ENCODE measurements around the gene C1orf52. TPM values are rescaled to one million over a fixed set of nuclear protein-coding genes. Genes with fewer than 3 reads are reported as not detected.
"Not testable (repeated sequence)": the region's sequence is repeated elsewhere in the genome, so short reads cannot be mapped to it uniquely, and the experiment has no call there.

Gene C1orf52
- total RNA-seq, 1 experiment from 2014 or later, result 38.9 TPM

DNA sequence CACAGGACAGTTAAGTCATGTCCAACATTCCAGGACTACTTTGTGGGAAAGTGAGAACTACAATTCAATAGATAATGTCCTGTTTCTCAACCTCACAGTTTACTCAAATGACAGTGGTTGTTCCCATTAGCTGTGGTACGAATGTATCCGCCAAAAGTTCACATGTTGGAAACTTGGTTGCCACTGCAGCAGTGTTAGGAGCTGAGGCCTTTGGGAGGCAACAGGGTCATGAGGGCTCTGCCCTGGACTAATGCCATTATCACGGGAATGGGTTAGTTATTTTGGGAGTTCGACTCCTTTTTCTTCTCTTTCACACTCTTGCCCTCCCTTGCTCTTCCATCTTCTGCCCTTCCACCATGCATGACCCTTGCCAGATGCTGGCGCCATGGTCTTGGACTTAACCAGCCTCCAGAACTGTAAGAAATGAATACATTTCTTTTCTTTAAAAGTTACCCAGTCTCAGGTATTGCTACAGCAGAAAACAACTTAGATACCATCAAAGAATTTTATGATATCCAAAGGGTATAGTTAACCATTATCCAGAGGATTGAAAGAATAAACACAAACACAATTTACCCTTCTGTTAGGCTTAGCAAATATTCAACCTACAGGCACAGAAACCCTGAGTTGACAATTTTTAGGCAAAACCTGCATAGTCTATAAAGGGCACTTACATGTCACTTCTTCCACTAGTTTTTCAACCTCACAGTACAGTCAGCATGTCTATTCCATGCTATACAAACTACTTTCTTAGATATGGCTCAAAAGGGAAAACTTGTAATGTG lies 9.5 kb upstream of the C1orf52 start:
- Histone ChIP-seq H3K27me3 (ENCODE audit: control insufficient read depth, insufficient read depth, low read length) (no peaks in the 10 kb centered on the region), H3K36me3 (replicated peaks; ENCODE audit: control insufficient read depth, insufficient read depth, low read length) (peaks cover 15% of the 10 kb centered on the region), H3K4me3 (ENCODE audit: insufficient read depth, low read depth, low read length) (no peak overlapping the region)
- DNase-seq, result no peak

DNA sequence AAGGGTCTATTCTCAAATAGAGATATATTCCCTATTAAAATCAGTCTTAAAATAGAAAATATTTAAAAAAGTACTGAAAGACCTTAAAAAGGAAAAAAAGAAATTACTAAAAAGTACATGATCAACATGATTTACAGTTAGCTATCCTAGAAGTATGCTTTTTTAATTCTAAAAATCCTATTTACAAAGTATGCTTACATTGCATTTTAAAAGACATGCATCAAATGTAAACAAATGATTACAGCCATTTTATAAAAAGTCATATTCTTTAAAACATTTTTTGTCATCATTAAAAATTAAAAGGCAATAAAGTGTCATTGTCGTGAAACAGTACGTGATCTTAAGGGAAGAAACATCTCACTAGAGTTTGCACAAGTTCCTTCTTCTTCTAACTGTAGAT lies 7.9 kb upstream of the C1orf52 start:
- Histone ChIP-seq H3K4me3 (ENCODE audit: insufficient read depth, low read depth, low read length) (no peak overlapping the region), H3K36me3 (replicated peaks; ENCODE audit: control insufficient read depth, insufficient read depth, low read length) (peaks cover 15% of the 10 kb centered on the region), H3K27me3 (ENCODE audit: control insufficient read depth, insufficient read depth, low read length) (no peaks in the 10 kb centered on the region)
- DNase-seq, result no peak

DNA sequence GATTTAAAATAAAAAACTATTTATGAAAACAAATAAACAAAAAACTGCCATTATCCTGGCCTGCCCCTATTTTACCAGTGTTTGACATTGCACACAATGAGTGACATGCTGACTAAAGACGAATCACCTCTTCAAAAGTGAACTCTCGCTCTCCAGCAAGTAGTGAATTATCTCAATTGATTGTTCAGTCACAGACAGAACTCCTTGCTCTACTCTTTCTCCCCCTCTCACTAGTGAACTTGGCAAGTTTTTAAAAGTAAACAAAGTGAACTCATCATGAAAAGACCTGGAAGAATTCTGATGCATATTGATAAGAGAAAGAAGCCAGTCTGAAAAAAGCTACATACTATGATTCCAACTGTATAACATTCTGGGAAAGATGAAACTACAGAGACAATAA lies 4.7 kb upstream of the C1orf52 start:
- Histone ChIP-seq H3K36me3 (replicated peaks; ENCODE audit: control insufficient read depth, insufficient read depth, low read length) (peaks cover 8% of the 10 kb centered on the region), H3K4me3 (ENCODE audit: insufficient read depth, low read depth, low read length) (no peak overlapping the region), H3K27me3 (ENCODE audit: control insufficient read depth, insufficient read depth, low read length) (no peaks in the 10 kb centered on the region)
- no peak for DNase-seq

DNA sequence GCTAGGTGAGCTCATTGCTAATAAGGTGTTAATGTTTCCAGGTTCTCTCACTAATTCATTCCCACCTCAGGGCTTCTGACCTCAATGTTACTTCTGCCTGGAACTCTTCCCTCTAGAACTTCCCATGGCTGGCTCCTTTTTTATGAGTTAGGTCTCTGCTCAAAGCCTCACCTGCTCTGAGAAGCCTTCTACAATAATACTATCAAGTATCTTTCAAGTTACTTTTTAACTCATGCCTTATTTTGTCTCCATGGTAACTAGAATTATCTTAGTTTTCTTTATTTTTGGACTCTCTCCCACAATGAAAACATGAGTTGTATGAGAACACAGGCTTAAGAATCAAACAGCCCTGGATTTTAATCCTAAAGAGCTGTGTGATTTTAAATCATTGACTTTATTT lies 3.5 kb upstream of the C1orf52 start:
- Histone ChIP-seq H3K36me3 (replicated peaks; ENCODE audit: control insufficient read depth, insufficient read depth, low read length) (peaks cover 5% of the 10 kb centered on the region), H3K27me3 (ENCODE audit: control insufficient read depth, insufficient read depth, low read length) (no peaks in the 10 kb centered on the region), H3K4me3 (ENCODE audit: insufficient read depth, low read depth, low read length) (no peak overlapping the region)
- no peak for DNase-seq

DNA sequence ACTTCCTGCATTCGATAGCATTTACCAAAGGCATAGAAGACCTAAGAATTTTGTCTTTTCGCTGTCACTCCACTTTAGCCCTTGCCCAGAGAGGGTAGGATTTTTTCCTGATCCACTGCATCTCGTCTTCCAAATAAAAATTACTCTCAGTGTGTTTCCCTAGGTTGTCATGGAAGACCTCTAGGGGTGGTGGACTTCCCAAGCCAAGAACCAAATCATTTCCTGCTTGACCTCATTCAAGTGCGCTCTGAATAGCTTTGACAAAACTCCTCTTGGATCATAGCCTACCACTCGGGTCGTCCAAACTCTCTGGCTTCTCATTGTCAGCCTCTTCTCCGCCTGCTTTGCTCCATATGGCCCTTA lies 431 bp upstream of the C1orf52 start:
- no peak overlapping the region for H3K4me3 ChIP-seq (ENCODE audit: insufficient read depth, low read depth, low read length)
- peaks cover 6% of the 10 kb centered on the region for H3K36me3 ChIP-seq (replicated peaks; ENCODE audit: control insufficient read depth, insufficient read depth, low read length)
- no peaks in the 10 kb centered on the region for H3K27me3 ChIP-seq (ENCODE audit: control insufficient read depth, insufficient read depth, low read length)
- DNase-seq, result peak; percentile 16

DNA sequence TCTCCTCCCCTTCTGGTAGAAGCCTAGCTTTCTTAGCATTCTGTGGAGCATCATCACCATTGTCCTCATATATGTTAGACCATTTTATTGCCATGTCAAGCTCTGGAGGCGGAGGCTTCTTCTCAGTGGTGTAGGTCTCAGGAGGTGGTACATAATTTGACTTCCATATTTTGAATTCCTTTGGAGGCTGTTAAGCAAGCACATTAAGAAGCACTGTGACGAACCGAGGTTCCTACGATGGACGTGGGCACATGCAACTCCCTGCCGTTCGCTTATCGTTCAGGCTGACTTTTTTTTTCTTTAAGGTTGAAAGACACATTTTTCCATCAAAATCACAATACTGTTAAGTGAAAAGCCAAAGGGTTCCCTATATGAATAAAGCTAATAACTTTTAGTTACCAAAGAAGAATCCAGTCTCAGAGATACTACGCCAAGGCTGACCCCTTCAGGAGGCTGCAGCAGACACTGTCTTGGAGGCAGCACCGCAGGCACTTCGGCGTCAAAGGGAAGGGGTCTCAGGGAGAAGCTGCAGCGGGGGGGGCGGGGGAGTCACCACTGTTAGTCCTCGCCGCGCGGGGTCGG lies 835 bp downstream of the C1orf52 start:
- Histone ChIP-seq H3K27me3 (ENCODE audit: control insufficient read depth, insufficient read depth, low read length) (no peaks in the 10 kb centered on the region), H3K4me3 (ENCODE audit: insufficient read depth, low read depth, low read length) (peak overlapping the region; percentile 97), H3K36me3 (replicated peaks; ENCODE audit: control insufficient read depth, insufficient read depth, low read length) (peaks cover 9% of the 10 kb centered on the region)
- no peak for DNase-seq

DNA sequence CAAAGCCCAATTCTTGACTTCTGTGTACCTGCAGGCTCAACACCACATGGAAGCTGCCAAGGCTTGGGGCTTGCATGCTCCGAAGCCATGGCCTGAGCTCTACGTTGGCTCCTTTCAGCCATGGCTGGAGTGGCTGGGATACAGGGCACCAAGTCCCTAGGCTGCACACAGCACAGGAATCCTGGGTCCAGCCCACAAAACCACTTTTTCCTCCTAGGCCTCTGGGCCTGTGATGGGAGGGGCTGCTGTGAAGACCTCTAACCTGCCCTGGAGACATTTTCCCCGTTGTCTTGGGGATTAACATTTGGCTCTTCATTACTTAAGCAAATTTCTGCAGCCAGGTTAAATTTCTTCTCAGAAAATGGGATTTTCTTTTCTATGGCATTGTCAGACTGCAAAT lies 10.4 kb downstream of the C1orf52 start:
- H3K4me3 ChIP-seq (ENCODE audit: insufficient read depth, low read depth, low read length); DNase-seq; H3K27me3 ChIP-seq (ENCODE audit: control insufficient read depth, insufficient read depth, low read length); H3K36me3 ChIP-seq (replicated peaks; ENCODE audit: control insufficient read depth, insufficient read depth, low read length): not testable (repeated sequence)

DNA sequence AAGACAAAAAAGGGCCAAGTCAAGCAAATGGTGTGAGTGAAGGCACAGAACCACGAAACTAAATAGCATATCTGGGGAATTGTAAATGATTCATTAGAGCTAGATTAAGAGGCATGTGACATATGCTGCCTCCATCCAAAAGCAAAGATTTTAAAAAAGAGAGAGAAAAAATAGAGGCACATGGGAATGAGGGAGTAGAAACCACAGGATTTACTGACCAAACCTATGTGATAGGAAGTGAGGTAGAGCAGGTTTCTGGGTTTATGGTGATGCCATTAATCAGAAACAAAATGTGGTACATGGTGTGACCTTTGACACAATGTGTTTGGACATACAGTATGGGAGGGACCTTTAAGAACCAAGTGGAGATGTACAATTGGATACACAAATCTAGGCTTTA lies 13.6 kb downstream of the C1orf52 start:
- no peaks in the 10 kb centered on the region for H3K27me3 ChIP-seq (ENCODE audit: control insufficient read depth, insufficient read depth, low read length)
- H3K36me3 ChIP-seq (replicated peaks; ENCODE audit: control insufficient read depth, insufficient read depth, low read length), result no peaks in the 10 kb centered on the region
- H3K4me3 ChIP-seq (ENCODE audit: insufficient read depth, low read depth, low read length), result no peak overlapping the region
- DNase-seq, result no peak

DNA sequence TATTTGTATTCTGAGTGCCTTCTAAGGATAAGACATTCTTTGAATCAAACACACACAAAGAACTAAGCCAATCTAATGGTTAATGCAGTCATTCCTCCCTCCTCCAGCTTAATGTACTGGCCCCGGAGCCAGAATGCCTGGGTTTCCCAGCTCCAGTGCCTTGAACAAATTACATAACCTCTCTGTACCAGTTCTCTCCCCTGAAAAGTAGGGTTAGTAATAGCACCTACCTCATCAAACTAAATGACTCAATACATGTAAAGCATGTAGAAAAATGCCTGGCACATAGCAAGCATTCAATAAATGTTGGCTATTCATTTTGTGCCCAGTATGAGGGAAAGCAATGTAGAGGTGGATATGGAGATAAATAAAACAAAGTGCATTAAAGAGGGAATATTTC lies 14.0 kb downstream of the C1orf52 start:
- Histone ChIP-seq H3K27me3 (ENCODE audit: control insufficient read depth, insufficient read depth, low read length) (no peaks in the 10 kb centered on the region), H3K4me3 (ENCODE audit: insufficient read depth, low read depth, low read length) (no peak overlapping the region), H3K36me3 (replicated peaks; ENCODE audit: control insufficient read depth, insufficient read depth, low read length) (no peaks in the 10 kb centered on the region)
- no peak for DNase-seq

DNA sequence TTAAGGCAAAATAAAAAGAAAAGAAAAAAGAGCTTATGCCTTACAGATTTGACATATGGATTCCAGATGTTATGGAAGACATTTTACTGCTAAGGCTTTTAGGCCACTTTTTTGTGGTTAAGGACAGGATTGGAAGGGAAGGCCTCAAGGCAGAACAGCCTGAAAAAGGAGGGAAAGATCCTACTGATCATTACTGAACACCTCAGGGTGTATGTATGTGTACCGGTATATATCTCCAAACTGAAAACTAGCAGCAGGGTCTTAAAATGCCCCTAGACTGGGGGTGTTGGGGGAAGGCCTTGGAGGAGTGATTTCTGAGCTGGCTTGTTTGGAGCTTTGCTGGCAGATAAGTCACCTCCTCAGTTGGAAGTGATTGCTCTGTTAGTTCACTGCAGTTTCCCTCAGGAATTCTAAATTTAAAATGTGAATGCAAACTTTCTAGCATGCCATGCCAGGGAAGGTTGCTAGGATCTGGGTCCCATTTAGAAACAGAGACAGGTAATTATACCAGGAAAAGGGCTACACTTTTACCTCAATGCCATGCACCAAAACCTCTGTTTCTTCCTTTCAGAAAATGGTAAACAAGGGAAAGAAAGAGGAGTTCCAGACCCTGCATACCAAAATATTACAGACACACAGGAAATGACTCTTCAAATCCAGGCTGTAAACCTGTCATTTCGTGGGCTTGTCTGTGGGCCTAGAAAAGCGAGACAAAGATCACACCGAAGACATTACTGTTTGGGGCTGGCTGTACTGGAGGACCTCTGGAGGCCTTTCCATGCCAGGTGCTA lies 15.0 kb downstream of the C1orf52 start:
- DNase-seq, result no peak
- H3K4me3 ChIP-seq (ENCODE audit: insufficient read depth, low read depth, low read length), result no peak overlapping the region
- no peaks in the 10 kb centered on the region for H3K27me3 ChIP-seq (ENCODE audit: control insufficient read depth, insufficient read depth, low read length)
- H3K36me3 ChIP-seq (replicated peaks; ENCODE audit: control insufficient read depth, insufficient read depth, low read length), result no peaks in the 10 kb centered on the region

DNA sequence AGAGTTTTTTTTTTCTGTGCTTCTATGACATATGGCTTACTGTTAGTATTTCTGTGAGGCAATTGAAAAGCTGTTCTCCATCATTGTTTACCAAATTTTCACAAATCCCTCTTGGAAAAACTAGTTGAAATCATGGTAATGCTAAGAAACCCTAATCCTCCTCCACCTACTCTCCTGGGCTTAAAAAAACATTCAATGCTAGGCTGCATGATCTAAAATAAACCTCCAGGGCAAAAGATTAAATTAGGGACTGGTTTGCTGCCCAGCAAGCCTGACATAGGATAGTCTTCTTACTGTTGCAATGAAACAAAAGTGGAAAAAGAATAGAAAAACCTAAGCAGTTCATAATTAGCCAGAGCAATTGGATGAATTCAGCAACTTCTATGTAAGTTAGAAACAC lies 16.1 kb downstream of the C1orf52 start:
- DNase-seq, result no peak
- H3K4me3 ChIP-seq (ENCODE audit: insufficient read depth, low read depth, low read length), result no peak overlapping the region

DNA sequence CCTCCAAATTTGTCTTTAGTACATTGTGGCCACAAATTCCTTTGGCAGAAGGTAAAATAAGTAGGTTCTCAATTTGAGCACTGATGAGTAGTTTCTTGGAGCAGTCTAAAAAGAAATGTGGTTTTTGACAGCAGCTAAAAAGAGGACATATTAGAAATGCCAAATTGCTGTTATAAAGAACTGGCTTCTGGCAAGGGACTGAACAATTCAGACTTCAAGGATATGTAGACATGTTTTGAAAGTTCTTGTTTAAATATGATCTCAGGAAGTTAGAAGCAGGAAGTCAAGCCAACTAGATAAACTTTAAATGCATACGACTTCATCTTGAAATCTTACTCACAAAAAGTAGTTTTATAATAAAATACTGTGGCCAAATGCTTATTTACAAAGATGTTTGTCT lies 18.8 kb downstream of the C1orf52 start:
- no peak for DNase-seq
- Histone ChIP-seq H3K4me3 (ENCODE audit: insufficient read depth, low read depth, low read length) (no peak overlapping the region), H3K36me3 (replicated peaks; ENCODE audit: control insufficient read depth, insufficient read depth, low read length) (no peaks in the 10 kb centered on the region), H3K27me3 (ENCODE audit: control insufficient read depth, insufficient read depth, low read length) (no peaks in the 10 kb centered on the region)

More for the DNA sequence above, 16.1 kb downstream of the C1orf52 start:
- Histone ChIP-seq H3K36me3 (replicated peaks; ENCODE audit: control insufficient read depth, insufficient read depth, low read length) (no peaks in the 10 kb centered on the region), H3K27me3 (ENCODE audit: control insufficient read depth, insufficient read depth, low read length) (no peaks in the 10 kb centered on the region)

DNA sequence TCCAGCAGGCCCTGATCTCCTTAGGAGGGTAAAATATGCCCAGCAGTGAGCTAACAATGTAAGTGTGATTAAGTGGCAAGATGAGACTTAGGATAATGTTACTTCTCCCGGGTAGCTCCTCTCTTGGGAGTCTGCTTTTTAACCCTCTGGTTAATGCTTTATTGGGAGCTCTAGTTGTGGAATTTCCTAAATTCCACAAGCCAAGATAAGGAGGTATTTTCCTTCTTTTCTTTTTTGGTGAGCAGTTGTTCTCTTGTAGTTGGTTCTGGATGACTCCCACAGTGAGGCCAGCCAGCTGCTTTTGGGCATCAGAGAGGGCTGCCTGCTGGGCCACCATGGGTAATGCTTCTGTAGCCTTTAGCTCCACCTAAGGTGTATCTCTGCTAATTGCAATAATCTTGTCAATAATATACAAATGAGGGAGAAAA lies 19.3 kb downstream of the C1orf52 start:
- DNase-seq, result peak; percentile 52
- no peak overlapping the region for H3K4me3 ChIP-seq (ENCODE audit: insufficient read depth, low read depth, low read length)
- H3K36me3 ChIP-seq (replicated peaks; ENCODE audit: control insufficient read depth, insufficient read depth, low read length), result no peaks in the 10 kb centered on the region
- H3K27me3 ChIP-seq (ENCODE audit: control insufficient read depth, insufficient read depth, low read length), result no peaks in the 10 kb centered on the region

DNA sequence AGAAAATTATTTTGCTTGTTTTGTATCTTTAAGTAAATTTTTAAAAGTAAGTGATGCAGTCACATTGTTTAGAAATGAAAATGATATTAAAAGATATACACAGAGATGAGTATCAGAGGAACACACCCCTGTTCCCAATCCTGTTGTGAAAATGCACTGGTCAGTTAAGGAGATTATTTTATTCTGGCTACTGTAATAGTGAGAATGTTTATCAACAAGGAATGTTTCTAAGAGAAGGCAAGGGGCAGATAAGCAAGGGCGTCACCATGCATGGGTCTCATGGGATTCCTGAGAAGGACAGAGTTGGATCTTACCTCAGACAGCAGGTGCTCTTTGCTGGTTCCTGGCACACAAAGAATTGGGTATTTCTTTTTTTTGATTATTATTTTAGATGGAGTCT lies 21.8 kb downstream of the C1orf52 start:
- Histone ChIP-seq H3K4me3 (ENCODE audit: insufficient read depth, low read depth, low read length) (no peak overlapping the region), H3K27me3 (ENCODE audit: control insufficient read depth, insufficient read depth, low read length) (no peaks in the 10 kb centered on the region), H3K36me3 (replicated peaks; ENCODE audit: control insufficient read depth, insufficient read depth, low read length) (no peaks in the 10 kb centered on the region)
- no peak for DNase-seq
